H1 (cell line): ENCODE results near the gene TXK. TPM values are rescaled to one million over a fixed set of nuclear protein-coding genes. Genes with fewer than 3 reads are reported as not detected.

Source experiments
- BACH1 ChIP-seq: IDR thresholded peaks from 2 replicates; pipeline ENCODE4 v1.6.1; 2012; ENCODE audit warnings: low read length, improper control_type of control experiment
- CREB1 ChIP-seq: IDR thresholded peaks from 2 replicates; pipeline ENCODE4 v1.6.1; 2012; ENCODE audit warnings: inconsistent platforms
- EZH2 ChIP-seq: fragments of 200-600 bp; sonication (generic); IDR thresholded peaks from 2 replicates; pipeline ENCODE4 v1.7.1; 2012; ENCODE audit warnings: low read depth, mild to moderate bottlenecking, moderate library complexity, low read length, inconsistent platforms; ENCODE audit not compliant: severe bottlenecking
- SIN3A ChIP-seq, 2 experiments: IDR thresholded peaks in 1 of 2; conservative IDR thresholded peaks in 1 of 2; 2 replicates each; pipeline ENCODE4 v1.6.1; 2011 to 2012; ENCODE audit warnings: low read length in 2 of 2, improper control_type of control experiment in 1 of 2, low read depth in 1 of 2, mild to moderate bottlenecking in 1 of 2
- SRF ChIP-seq: IDR thresholded peaks from 2 replicates; pipeline ENCODE4 v1.6.1; 2011; ENCODE audit warnings: mild to moderate bottlenecking, low read depth, low read length, moderate library complexity
- TAF1 ChIP-seq: IDR thresholded peaks from 2 replicates; pipeline ENCODE4 v1.6.1; 2011; ENCODE audit warnings: mild to moderate bottlenecking, low read depth, low read length
- polyA plus RNA-seq, 7 experiments: library from polyadenylated mRNA; depleted of rRNA in 3 of 7; stranded (reverse) in 5 of 7; unstranded in 2 of 7; fragments of >200 nt in 5 of 7; fragments of 200-250 nt in 2 of 7; gene quantifications; 1 replicate in 5 of 7; 2 replicates in 1 of 7; 4 replicates in 1 of 7; pipeline versions ENCODE4 v1.2.1 to v1.2.3, GENCODE V29; 2011 to 2013; ENCODE audit warnings: missing spikeins in 2 of 7, mixed read lengths in 2 of 7
- total RNA-seq: library from RNA; stranded (reverse); fragmentation: NEBNext Ultra II Directional; extraction: Animal tissue kit (Norgen Biotek cat#: 25700); gene quantifications from 2 replicates; pipeline ENCODE4 v1.2.1, GENCODE V29; 2021

TXK gene
- total and polyA plus RNA-seq, 2 of the 8 experiments (the other 6 are each of a cell fraction or from before 2014, with no cell fraction given), result not detected

DNA sequence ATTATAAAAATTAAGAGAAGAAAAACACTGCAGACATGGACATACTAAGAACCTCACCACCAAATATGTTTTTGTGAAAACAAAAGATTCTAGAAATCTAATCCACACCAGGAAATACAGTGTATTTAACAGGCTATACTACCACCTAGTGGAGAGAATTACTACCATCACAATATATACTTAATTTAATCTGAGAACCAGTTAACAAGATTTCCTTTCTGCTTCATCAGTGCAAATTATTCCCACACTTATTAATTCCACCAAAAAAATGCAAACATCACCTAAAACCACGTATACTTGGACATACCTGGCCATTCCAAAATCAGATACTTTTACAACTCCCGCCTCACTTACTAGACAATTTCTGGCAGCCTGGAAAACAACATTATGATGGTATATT, 7.0 kb upstream of the TXK start (continued):
- TF ChIP-seq SIN3A (conservative IDR thresholded peaks at IDR 0.05 in 1 of 2, IDR thresholded peaks at IDR 0.05 in 1 of 2; ENCODE audit: low read depth in 1 of 2, low read length in 2 of 2) (no peak), SRF (no peak), CREB1 (no peak), BACH1 (no peak), TAF1 (no peak), EZH2 (no peak)
- TF ChIP-seq, all 59 proteins: peak for 2
